ENCODE data around the gene ATP5F1E. TPM values are rescaled to one million over a fixed set of nuclear protein-coding genes. Genes with fewer than 3 reads are reported as not detected.
A peak's percentile ranks its signal among the peaks of the same experiment; 100 is the strongest.

ATP5F1E gene
- total and polyA plus RNA-seq, 9 of the 15 experiments (the other 6 are each of a cell fraction or from before 2014, with no cell fraction given), result 60.3 to 162 (median 113) TPM

GRCh38 chr20:59042151-59042795 lies 10.1 kb upstream of the ATP5F1E start, which contains the start of gene PRELID3B (continued):
- TF ChIP-seq KDM5B (IDR thresholded peaks at IDR 0.05; ENCODE audit: insufficient replicate concordance, low read depth, low read length), result peak; percentile 17
- TF ChIP-seq NKRF (IDR thresholded peaks at IDR 0.05; ENCODE audit: borderline replicate concordance), result peak; percentile 40; the same call in 1 of the 2 replicates
- TF ChIP-seq NR2F6 (CRISPR knock-in tag; IDR thresholded peaks at IDR 0.05), result no peak
- TF ChIP-seq IRF9 (tag; IDR thresholded peaks at IDR 0.05), result no peak
- TF ChIP-seq PBX2 (CRISPR knock-in tag; IDR thresholded peaks at IDR 0.05; ENCODE audit: low read depth), result no peak
- TF ChIP-seq PBX2 (tag; conservative IDR thresholded peaks at IDR 0.05; ENCODE audit: low read depth), result no peak
- TF ChIP-seq NR3C1 (CRISPR knock-in tag; IDR thresholded peaks at IDR 0.05), result peak; percentile 28; the same call in 1 of the 2 replicates
- peak; percentile 96 for TF ChIP-seq MGA (IDR thresholded peaks at IDR 0.05)
- TF ChIP-seq MECOM (CRISPR knock-in tag; IDR thresholded peaks at IDR 0.05), result peak; percentile 45; the same call in 1 of the 2 replicates
- TF ChIP-seq ZNF232 (CRISPR knock-in tag; IDR thresholded peaks at IDR 0.05), result peak; percentile 91
